OCI-LY7 (cell line): Measurements from ENCODE around the gene CHST11. TPM values are rescaled to one million over a fixed set of nuclear protein-coding genes. Genes with fewer than 3 reads are reported as not detected.

Source experiments
- BruUV-seq: library from RNA; stranded (reverse); fragments of 400-500 nt; replicated peaks from 2 replicates; lab custom pipeline; 2021; lab: Mats Ljungman, UMichigan
- CTCF ChIA-PET: fragments of 300-600 bp; sonication (Branson Sonifier 250); formaldehyde crosslinking; loops from one replicate; lab custom pipeline; 2022; ENCODE audit warnings: antibody characterized with exemption; ENCODE audit not compliant: unreplicated experiment; lab: Charles Lee
- POLR2A ChIA-PET: fragments of 300-600 bp; sonication (Branson Sonifier 250); formaldehyde crosslinking; loops from one replicate; lab custom pipeline; 2022; ENCODE audit warnings: antibody characterized with exemption; lab: Charles Lee
- DNase-seq: peaks from one replicate; pipeline ENCODE4 v3.0.0-alpha.2; 2015; ENCODE audit warnings: low spot score
- H2AFZ ChIP-seq: fragments of 200-600 bp; sonication (generic), shearing (Covaris generic); 2 replicates; pipeline ENCODE4 v1.6.1; 2014; ENCODE audit warnings: mild to moderate bottlenecking, antibody characterized with exemption, low read length, moderate library complexity
- H3K27ac ChIP-seq: fragments of 200-600 bp; sonication (generic); 2 replicates; pipeline ENCODE4 v1.5.1; 2014; ENCODE audit warnings: mixed run types, low read depth, mild to moderate bottlenecking, moderate library complexity, low read length, inconsistent platforms; ENCODE audit not compliant: poor library complexity, severe bottlenecking
- H3K36me3 ChIP-seq: fragments of 200-600 bp; sonication (generic); 2 replicates; pipeline ENCODE4 v1.6.1; 2014; ENCODE audit warnings: mild to moderate bottlenecking, antibody characterized with exemption, low read length, moderate library complexity, mixed read lengths; ENCODE audit not compliant: insufficient read depth
- H3K4me1 ChIP-seq: fragments of 200-600 bp; sonication (generic); 2 replicates; pipeline ENCODE4 v1.5.1; 2014; ENCODE audit warnings: mild to moderate bottlenecking, low read length; ENCODE audit not compliant: insufficient read depth, poor library complexity, severe bottlenecking
- H3K4me2 ChIP-seq: fragments of 200-600 bp; sonication (generic); 2 replicates; pipeline ENCODE4 v1.6.1; 2014; ENCODE audit warnings: mild to moderate bottlenecking, low read length
- H3K4me3 ChIP-seq: fragments of 200-600 bp; sonication (generic); 2 replicates; pipeline ENCODE4 v1.5.1; 2014; ENCODE audit warnings: mild to moderate bottlenecking, low read depth, low read length; ENCODE audit not compliant: poor library complexity, severe bottlenecking
- H3K79me2 ChIP-seq: fragments of 200-600 bp; sonication (generic); 2 replicates; pipeline ENCODE4 v1.6.1; 2016; ENCODE audit warnings: low read depth, mild to moderate bottlenecking, low read length, moderate library complexity, mixed read lengths; ENCODE audit not compliant: insufficient read depth
- H3K9me2 ChIP-seq: fragments of 200-600 bp; sonication (generic); 2 replicates; pipeline ENCODE4 v1.6.1; 2016; ENCODE audit warnings: mild to moderate bottlenecking, low read length, mixed read lengths; ENCODE audit not compliant: insufficient read depth
- H3K9me3 ChIP-seq: fragments of 200-600 bp; sonication (generic); 2 replicates; pipeline ENCODE4 v1.6.1; 2014; ENCODE audit warnings: mild to moderate bottlenecking, mixed run types, low read length, mixed read lengths
- H4K20me1 ChIP-seq: fragments of 200-600 bp; sonication (generic); 2 replicates; pipeline ENCODE4 v1.6.1; 2014; ENCODE audit warnings: mild to moderate bottlenecking, antibody characterized with exemption, low read length, moderate library complexity, mixed read lengths; ENCODE audit not compliant: insufficient read depth
- CTCF ChIP-seq: fragments of 200-600 bp; sonication (generic); conservative IDR thresholded peaks from 2 replicates; pipeline ENCODE4 v1.5.1; 2014; ENCODE audit warnings: mild to moderate bottlenecking, antibody characterized with exemption, low read length, moderate library complexity, mixed read lengths
- EZH2phosphoT487 ChIP-seq: fragments of 200-600 bp; sonication (generic); IDR thresholded peaks from 2 replicates; pipeline ENCODE4 v1.6.1; 2018; ENCODE audit warnings: low read depth, borderline replicate concordance, mild to moderate bottlenecking, mixed run types, antibody characterized with exemption, low read length, moderate library complexity, mixed read lengths
- intact Hi-C: fragments of 100-400 bp; cut with micrococcal nuclease; formaldehyde crosslinking; loops from one replicate; pipeline ENCODE4 v1.10.0; 2022; ENCODE audit not compliant: unreplicated experiment
- total RNA-seq, 2 experiments: library from RNA; depleted of rRNA in 1 of 2; stranded (reverse); fragments of >200 nt in 1 of 2; shearing (Covaris generic) in 1 of 2; gene quantifications; 2 replicates each; pipeline ENCODE4 v1.2.3, GENCODE V29; 2014 to 2022

Gene CHST11
- total RNA-seq, 2 experiments from 2014 or later = 15.2 to 41.6 TPM

DNA sequence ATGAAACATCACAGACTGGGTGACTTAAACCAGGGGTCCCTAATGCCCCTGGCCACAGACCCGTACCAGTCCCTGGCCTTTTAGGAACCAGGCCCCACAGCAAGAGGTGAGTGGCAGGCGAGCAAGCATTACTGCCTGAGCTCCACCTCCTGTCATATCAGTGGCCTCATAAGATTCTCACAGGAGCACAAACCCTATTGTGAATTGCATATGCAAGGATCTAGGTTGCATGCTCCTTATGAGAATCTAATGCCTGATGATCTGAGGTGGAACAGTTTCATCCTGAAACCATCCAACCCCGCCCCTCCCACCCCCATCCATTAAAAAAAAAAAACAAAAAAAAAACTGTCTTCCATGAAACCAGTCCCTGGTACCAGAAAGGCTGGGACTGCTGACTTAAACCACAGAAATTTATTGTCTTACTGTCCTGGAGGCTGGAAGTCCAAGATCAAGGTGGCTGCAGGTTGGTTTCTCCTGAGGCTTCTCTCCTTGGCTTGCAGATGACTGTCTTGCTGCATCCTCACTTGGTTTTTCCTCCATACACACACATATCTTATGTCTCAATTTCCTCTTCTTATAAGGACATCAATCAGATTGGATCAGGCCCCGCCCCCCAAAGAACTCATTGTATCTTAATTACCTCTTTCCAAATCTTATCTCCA, 235.9 kb downstream of the CHST11 start:
- H3K4me1 ChIP-seq = peaks cover 12% of the 10 kb centered on the region
- H3K4me2 ChIP-seq = no peak overlapping the region
- no peak overlapping the region for H2AFZ ChIP-seq
- peaks cover 8% of the 10 kb centered on the region for H3K36me3 ChIP-seq
- no peaks in the 10 kb centered on the region for H3K9me3 ChIP-seq
- H3K4me3 ChIP-seq = no peak overlapping the region
- no peaks in the 10 kb centered on the region for H3K79me2 ChIP-seq
- no peaks in the 10 kb centered on the region for H4K20me1 ChIP-seq
- BruUV-seq = no TSS peak
- TF ChIP-seq EZH2phosphoT487 = no peak
- no peak for TF ChIP-seq CTCF
- no peak for DNase-seq
- intact Hi-C loops = no loop called here
- H3K27ac ChIP-seq = no peak overlapping the region
- CTCF ChIA-PET = no interaction called here
- POLR2A ChIA-PET = no interaction called here
- H3K9me2 ChIP-seq = no peaks in the 10 kb centered on the region

DNA sequence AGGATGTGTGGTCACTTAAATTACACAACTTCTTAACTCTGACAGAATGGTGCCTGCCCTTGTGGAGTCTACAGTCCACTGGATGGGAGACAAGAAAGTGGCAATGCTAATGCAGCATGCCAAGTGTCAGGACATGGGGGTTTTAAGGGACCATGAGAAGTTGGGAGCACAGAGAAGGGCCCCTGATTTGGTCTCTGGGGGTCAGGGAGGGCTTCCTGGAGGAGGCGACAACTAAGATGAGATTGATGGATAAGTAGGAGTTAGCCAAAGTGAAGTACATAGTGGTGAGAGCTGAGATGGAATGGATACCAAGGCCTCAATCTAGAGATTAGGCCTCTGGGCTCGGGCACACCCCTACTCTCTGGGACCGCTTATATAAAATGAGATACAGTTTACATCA, 236.7 kb downstream of the CHST11 start:
- H3K79me2 ChIP-seq = no peaks in the 10 kb centered on the region
- peaks cover 8% of the 10 kb centered on the region for H3K36me3 ChIP-seq
- no peak overlapping the region for H3K4me2 ChIP-seq
- no peak overlapping the region for H2AFZ ChIP-seq
- BruUV-seq = no TSS peak
- H3K9me2 ChIP-seq = no peaks in the 10 kb centered on the region
- ChIA-PET POLR2A (no interaction called here), CTCF (no interaction called here)
- H3K9me3 ChIP-seq = no peaks in the 10 kb centered on the region
- H3K4me1 ChIP-seq = peaks cover 12% of the 10 kb centered on the region
- H3K4me3 ChIP-seq = no peak overlapping the region
- H3K27ac ChIP-seq = no peak overlapping the region
- H4K20me1 ChIP-seq = no peaks in the 10 kb centered on the region
- intact Hi-C loops = no loop called here
- DNase-seq = no peak
- TF ChIP-seq CTCF = no peak
- no peak for TF ChIP-seq EZH2phosphoT487

DNA sequence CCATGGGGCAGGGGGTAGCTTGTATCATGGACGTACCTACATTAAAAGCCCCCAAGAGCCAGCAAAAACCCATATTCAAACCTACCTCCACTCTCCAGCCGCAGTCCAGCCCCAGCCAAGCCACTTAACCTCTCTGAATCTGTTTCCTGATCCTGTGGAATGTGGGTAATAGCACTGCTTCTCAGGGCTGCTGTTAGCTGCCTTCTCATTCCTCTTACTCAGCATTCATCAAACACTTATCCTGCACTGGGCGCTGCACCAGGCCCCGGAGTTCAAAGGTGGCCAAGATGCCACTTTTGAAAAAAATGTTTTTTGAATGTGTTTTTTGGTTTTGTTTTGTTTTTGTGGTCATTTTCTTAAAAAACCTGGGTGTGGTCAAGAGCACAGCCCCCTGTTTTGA, 237.4 kb downstream of the CHST11 start:
- no peaks in the 10 kb centered on the region for H4K20me1 ChIP-seq
- H3K4me3 ChIP-seq = no peak overlapping the region
- H3K36me3 ChIP-seq = peaks cover 8% of the 10 kb centered on the region
- ChIA-PET CTCF (no interaction called here), POLR2A (no interaction called here)
- H3K27ac ChIP-seq = no peak overlapping the region
- no peaks in the 10 kb centered on the region for H3K79me2 ChIP-seq
- intact Hi-C loops = no loop called here
- peaks cover 12% of the 10 kb centered on the region for H3K4me1 ChIP-seq
- TF ChIP-seq EZH2phosphoT487 = no peak
- TF ChIP-seq CTCF = no peak
- no peak for DNase-seq
- no peak overlapping the region for H3K4me2 ChIP-seq
- BruUV-seq = no TSS peak
- H2AFZ ChIP-seq = no peak overlapping the region
- no peaks in the 10 kb centered on the region for H3K9me3 ChIP-seq
- no peaks in the 10 kb centered on the region for H3K9me2 ChIP-seq
